NCI-H526 treated with DMSO at 0.1 percent for 48 hours (cell line): ENCODE measurements around the gene MICAL3.
A peak's percentile ranks its signal among the peaks of the same experiment; 100 is the strongest.
"Not testable (repeated sequence)": the region's sequence is repeated elsewhere in the genome, so short reads cannot be mapped to it uniquely, and the experiment has no call there.

Source experiments
- DNase-seq: peaks from one replicate; lab custom pipeline; 2025; lab: John Stamatoyannopoulos, UW

Gene MICAL3

DNA sequence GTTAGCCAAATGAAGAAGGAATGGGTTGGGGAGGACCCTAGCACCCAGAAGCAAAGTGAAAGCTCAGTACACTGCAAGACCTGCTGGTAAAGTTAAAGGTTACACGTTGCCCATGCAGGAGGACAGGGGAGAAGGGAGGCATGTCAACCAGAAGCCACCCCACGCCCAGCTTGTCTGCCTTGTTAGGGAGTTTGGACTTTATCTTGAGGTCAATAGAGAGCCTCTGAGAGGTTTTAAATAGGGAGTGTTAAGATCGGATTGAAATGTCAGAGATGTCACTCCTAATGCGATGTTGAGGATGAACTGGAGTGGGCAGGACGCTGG is 34.7 kb upstream of the MICAL3 start:
- no peak for DNase-seq

DNA sequence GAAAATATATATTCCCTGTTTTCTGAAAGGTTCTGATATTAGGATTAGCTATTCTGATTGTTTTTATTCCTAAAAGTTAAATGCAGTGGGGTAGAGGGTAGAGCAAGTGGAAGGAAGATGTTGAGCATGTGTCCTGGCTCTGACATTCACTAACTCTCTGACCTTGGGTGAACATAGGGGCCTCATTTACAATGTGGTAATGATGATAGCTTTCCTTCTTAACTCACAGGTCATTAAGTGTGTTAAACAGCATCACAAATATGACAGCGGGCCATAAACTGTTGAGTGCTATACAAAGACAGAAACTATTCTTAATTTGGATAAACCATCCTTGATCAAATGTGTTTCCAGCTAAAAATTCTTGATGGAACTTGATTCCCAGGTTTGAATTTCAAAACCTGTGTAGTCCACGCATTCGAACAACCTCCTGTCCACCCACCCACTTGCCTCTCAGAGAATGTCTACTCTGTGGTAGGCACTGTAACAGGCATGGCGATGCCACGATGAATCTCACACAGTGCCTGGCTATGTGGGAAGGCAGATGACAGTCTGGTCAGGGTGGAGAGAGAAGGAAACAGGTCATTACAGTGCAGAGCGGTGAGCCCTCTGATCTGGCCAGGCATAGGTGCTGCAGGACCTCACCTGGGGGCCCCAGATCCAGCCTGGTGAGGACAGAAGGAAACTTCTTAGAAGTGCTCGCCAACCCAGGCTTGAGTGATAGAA is 34.2 kb upstream of the MICAL3 start:
- DNase-seq = no peak

DNA sequence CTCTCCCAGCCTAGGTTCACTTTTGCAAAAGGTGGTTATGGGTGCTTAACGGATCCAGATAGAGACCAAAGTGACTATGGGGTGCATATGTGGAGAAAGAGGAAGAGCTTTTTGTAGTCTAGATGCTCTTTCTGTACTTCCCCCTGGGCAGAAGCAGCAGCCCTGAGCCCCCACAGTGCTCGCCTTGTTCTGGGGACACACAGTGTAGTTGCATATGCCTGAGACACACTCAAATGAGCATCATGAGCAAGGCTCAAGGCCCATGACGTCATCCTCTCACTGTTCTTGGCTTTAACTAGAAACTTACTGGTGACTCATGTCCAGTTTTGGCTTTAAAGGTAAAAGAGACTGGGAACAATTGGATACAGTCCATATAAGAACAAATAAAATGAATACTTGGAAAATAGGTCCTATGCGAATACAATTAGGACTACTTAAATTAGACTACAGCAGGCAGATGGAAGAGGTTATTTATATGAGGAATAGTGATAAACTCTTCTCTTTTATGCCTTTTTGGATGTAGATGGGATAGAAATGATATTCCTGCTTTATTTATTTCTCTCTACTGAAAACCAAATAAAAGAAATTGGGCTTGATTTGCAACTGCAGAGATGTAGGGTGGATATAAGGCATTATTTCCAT is 33.3 kb upstream of the MICAL3 start:
- DNase-seq = no peak

DNA sequence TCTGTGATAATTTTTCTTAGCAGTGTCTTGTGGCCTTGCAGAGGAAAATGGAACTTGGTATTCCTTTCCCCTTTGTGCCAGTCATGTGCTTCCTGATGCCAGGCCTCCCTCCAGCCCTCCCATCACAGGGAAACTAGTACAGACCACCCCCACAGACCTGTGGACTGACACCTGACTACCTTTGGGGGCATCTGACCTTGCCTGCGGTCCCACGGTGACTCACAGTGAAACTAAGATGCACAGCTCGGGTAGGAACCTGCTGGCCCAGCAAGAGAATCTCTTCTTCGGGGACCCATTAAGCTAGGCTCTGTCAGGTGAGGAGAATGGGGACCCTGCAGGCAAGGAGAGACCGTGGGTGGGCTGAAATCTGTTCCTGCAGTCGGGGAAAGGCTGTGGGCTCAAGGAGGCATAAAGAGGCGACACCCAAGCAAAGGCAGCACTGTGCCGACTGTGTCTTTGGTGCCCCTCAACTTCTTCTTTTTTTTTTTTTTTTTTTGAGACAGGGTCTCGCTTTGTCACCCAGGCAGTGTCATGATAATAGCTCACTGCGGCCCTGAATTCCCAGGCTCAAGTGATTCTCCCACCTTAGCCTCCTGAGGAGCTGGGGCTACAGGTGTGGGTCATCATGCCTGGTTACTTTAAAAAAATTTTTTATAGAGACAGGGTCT is 32.6 kb upstream of the MICAL3 start:
- DNase-seq = no peak

DNA sequence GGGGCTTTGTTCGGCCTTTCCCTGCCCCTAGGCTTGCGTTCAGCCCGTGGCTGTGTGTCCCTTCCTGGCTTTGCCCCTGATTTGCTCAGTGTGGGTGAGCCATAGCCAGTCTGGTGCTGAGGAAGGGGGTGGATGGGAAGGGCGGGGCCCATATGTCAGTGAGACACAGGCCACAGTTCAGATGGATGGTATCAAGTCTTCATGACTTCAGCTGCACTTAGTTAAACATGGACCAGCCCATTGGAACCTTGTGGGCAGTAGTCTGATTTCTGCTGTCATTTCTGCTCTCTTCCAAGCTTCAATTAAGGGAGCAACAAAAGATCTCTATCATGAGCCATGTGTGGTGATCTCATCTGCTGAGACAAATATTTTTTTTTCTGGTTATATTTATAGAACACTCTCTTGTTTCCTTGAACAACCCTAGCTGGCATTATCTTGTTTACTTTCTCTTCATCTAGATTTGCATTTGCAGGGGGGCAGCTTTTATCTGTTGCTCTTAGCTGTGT is 31.9 kb upstream of the MICAL3 start:
- DNase-seq = peak; percentile 65

DNA sequence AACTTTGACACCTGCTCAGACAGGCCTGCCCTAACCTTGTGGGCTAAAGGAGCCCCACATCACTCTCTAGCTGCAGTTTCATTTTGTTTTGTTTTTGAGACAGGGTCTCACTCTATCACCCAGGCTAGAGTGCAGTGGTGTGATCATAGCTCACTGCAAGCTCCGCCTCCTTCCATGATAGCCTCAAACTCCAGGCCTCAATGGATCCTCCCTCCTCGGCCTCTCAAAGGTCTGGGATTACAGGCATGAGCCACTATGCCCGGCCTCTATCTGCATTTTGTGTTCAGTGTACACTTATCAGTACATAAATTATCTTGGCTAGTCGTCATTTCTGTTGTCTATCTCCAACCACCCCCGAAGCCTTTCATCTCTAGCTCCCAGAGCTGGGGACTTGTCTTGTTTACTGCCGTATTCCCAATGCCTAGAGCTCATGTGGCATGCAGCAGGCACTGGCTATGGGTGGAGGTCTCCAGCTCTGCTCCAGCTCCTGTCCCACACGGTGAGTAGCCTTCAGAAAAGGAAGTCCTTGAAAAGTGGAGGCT is 31.3 kb upstream of the MICAL3 start:
- DNase-seq = no peak

DNA sequence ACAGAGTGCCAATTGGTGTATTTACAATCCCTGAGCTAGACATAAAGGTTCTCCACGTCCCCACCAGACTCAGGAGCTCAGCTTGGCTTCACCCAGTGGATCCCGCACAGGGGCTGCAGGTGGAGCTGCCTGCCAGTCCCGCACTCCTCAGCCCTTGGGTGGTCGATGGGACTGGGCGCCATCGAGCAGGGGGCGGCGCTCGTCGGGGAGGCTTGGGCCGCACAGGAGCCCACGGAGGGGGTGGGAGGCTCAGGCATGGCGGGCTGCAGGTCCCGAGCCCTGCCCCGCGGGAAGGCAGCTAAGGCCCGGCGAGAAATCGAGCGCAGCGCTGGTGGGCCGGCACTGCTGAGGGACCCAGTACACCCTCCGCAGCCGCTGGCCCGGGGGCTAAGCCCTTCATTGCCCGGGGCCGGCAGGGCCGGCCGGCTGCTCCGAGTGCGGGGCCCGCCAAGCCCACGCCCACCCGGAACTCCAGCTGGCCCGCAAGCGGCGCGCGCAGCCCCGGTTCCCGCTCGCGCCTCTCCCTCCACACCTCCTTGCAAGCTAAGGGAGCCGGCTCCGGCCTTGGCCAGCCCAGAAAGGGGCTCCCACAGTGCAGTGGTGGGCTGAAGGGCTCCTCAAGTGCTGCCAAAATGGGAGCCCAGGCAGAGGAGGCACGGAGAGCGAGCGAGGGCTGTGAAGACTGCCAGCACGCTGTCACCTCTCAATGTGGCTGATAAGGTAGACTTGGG is 29.0 kb upstream of the MICAL3 start:
- not testable (repeated sequence) for DNase-seq

DNA sequence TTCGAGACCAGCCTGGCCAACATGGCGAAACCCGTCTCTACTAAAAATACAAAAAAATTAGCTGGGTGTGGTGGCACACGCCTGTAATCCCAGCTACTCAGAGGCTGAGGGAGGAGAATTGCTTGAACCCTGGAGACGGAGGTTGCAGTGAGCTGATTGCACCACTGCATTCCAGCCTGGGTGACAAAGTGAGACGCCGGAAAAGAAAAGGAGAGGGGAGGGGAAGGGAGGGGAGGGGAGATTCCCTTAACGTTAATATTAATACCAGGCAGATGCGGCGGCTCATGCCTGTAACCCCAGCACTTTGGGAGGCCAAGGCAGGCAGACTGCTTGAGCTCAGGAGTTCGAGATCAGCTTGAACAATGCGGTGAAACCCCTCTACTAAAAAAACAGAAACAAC is 26.8 kb upstream of the MICAL3 start:
- DNase-seq = not testable (repeated sequence)

DNA sequence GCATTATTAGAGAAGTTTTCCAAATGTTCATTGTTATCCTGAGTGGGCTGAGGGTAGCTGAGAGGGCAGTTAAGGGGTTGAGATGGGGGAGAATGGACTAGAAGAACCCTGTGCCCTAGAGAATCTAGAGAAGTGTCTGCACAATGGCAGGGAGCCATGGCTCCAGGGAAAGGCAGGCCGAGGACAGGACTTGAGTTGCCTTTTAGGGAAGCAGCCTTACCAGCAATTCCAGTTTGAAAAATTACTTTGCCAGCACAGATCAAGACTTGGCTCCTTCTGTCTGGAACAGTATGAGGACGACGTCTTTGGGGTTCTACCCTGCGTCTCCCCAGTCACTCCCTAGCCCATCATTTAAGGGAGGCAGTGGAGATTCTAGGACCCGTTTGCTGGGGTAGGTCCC is 25.7 kb upstream of the MICAL3 start:
- DNase-seq = no peak

DNA sequence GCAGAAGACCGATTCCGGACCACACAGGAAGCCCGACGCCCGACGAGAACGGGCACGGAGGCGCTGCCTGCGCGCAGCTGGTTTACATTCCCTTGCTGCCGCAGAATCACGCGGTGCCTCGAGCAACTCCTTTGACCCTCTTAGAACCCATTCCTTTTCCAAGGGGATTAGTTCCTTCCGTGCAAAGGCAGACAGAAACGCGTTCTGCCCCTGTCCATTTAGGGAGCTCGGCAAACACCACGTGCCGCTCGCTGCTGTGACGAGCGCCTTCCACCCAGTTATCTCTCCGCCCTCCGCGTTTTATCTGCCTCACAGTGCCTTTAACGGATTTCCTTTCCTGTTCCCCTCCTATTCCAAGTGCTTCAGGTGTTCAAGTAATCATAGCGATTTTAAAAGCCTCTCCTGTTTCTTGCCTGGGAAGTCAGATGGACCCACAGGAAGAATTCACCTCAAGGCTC is 24.1 kb upstream of the MICAL3 start:
- no peak for DNase-seq

DNA sequence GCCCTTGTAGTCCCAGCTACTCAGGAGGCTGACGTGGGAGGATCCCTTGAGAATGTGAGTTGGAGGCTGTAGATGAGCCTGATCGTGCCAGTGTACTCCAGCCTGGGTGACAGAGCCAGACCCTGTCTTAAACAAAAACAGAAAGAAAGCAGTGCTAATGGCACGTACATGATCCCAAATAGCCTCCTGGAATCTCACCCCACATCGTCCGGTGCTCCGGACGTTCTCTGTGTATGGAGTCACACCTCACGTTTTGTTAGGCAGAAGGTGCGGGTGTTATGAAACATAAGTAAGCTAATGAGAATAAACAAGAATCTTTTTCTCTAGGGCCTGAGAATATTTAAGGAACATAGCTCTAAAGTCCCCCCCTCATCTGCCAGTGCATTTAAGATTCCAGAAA is 23.7 kb upstream of the MICAL3 start:
- no peak for DNase-seq

DNA sequence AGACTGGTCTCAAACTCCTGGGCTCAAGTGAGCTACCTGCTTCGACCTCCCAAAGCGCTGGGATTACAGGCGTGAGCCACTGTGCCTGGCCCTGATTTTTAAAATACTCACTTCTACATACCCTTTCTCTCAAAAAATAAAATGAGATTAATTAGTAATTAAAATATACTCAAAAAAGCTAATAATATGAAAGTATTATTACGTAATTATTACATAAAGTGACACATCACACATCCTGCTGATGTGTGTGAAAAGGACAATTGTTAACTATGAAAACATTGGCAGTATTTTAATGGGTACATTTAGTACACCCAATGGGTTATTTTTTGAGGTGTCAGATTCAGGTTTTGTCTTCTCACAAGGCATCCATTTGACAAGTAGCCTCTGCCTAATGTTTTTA is 21.4 kb upstream of the MICAL3 start:
- no peak for DNase-seq

DNA sequence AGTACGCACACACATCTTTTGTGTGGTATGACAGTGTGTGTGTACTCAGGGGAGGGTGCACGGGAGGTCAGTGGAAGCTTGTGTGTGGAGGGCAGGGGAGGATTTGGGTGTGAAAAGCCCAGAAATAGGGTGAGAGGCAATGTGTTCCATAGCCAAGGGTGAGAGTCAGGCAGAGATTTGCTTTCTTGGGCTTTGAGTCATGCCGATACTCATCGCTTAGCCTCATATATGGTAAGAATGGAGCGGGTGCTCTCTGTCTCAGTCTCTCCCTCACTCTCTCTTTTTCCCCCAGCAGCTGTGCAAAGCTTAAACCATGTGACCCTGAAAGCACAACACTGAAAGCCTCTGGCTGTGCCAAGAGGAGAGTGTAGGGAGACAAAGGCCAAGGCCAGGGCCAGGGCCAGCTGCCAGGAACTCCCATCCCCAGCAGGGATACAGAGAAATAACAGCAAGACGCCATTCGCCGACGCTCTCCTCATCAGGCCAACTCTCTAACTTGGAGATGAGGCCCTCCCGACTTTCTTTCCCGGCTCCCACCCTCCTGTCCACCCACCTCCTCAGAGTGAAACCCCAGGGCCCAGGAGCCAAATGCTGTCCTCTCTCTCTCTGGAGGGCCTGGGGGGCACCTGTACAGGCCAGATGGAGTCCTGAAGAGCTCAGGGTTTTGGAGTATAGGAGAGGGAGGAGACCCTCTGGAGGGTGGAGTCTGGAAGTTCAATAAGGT is 20.3 kb upstream of the MICAL3 start:
- DNase-seq = no peak

DNA sequence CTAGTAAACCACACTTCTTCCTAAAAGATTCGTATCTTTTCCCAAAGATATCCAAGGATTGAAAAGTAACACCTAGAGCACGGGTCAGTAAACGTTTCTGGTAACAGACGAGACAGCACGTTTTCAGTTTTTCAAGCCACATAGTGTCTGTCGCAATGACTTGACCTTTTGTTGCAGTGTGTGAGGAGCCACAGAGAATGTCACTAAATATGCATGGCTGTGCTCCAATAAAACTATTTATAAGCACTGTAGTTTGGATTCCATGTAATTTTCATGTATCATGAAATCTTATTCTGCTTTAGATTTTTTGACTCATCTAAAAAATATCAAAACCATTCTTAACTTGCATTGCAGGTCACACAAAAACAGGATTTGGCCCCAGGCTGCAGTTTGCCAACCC is 18.3 kb upstream of the MICAL3 start:
- DNase-seq = no peak

DNA sequence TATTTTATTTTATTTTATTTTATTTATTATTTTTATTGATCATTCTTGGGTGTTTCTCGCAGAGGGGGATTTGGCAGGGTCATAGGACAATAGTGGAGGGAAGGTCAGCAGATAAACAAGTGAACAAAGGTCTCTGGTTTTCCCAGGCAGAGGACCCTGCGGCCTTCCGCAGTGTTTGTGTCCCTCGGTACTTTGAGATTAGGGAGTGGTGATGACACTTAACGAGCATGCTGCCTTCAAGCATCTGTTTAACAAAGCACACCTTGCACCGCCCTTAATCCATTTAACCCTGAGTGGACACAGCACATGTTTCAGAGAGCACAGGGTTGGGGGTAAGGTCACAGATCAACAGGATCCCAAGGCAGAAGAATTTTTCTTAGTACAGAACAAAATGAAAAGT is 16.5 kb upstream of the MICAL3 start:
- not testable (repeated sequence) for DNase-seq

DNA sequence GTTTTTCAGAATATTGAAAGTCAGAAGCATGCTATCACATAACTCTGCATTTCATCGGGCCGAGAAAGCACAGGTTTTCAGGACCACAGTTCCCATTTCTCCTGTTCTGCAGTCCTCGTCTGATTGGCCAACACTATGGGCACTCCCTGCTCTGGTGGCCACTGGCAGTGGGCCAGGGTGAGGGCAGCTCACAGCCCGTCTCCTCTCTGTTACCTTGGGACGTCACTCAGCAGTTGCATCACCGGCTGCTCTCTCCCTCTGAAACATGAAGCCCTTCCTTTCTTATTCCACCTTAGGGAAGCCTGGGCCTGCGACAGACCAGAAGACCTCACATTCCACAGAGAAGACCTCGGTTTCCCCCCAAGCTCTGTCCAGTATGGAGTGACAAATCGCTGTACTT is 11.4 kb upstream of the MICAL3 start:
- DNase-seq = no peak

DNA sequence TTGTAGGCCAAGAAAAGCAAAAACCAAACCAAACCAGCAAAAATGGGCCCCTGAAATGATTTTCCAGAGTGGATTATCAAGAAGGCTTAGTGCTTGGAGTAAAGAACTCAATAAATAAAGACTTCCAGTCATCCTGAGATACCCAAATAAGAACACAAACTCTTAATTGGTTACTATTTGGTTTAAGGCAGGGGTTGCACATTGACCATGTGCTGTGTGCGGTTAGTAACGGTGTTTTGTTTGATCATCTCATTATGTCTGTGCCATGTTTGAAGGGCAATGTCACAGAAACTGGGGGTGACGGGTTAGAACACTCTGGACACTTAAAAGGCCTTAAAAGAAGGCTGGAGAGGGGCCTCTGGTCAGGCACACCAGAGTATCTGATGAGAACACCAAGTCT is 9.7 kb upstream of the MICAL3 start:
- no peak for DNase-seq

DNA sequence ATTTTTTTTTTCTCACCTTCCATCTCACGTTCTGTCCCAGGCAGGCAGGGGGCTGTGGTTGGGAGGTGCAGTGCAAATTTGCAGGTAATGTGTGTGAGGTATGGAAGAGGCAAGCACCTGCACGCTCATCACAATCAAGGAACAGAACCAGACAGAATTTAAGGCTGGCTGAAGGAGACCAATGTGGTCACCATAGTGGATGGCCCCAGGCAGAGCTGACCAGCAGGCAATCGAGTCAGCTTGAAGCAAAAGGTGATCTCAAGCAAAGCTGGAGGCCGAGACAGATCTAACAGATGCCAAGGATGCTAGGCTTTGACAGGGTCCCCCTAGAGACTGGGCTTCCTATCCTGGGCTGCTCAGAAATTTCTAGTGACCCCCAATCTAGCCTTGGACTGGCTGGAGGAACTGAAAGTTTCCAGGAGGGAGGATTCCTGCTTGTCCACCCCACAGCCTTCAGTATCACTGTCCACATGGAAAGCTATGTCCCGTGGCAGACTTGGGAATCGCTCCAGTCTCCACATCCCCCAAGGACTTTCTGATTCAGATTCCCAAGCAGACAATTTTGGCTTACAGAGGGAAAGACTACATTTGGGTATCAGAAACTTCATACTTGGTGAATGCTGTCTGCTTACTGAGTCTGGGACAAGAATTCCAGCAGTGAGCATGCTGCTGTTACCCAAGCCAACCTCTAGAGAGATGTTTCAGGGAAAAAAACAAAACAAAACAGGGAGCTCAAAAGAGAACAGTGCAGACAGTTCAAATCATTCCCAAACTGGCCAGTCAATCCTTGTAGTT is 9.0 kb upstream of the MICAL3 start:
- no peak for DNase-seq

DNA sequence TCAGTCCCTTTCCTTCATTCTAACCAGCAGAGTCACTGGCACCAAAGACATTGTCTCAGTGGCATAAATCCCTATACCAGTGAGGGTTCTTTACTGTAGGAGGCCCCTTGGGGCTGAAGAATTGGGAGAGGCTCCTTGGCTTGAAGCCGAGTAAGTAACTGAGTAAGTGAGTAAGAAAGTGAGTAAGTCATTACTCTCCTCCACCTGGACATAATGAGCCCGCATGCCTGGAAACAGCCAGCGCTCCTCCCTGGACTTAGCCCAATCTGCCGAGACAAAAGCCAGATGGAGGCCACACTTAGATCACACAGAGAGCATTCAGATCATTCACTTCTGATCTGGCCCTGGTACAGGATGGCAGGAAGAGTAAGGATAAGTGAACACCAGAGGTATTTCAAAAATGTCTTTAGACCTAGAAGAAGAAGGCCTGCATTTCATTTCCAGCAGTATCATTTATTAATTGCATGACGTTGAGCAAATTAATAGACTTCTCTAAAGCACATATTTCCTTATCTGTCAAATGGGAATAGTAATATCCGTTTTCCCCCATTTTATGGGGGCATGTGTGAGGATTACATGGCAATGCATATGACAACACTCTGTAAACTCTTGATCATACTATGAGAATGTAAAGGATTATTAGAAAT is 8.2 kb upstream of the MICAL3 start:
- DNase-seq = no peak
